Astrocyte (in vitro differentiated cells and primary cell): ENCODE measurements around the gene DDTL.
"Not testable (repeated sequence)": the region's sequence is repeated elsewhere in the genome, so short reads cannot be mapped to it uniquely, and the experiment has no call there.

ENCODE experiments used
- EZH2 ChIP-seq: IDR thresholded peaks from 2 replicates; pipeline ENCODE4 v1.6.1; 2012; ENCODE audit warnings: mild to moderate bottlenecking, low read length, inconsistent platforms; ENCODE audit not compliant: insufficient read depth
- TF ChIP-seq, protein P1 (sequence below): IDR thresholded peaks from 2 replicates; pipeline ENCODE4 v1.5.1; 2011; ENCODE audit warnings: low read depth, mild to moderate bottlenecking, inconsistent platforms, low read length, moderate library complexity; ENCODE audit not compliant: insufficient read depth

DNA sequence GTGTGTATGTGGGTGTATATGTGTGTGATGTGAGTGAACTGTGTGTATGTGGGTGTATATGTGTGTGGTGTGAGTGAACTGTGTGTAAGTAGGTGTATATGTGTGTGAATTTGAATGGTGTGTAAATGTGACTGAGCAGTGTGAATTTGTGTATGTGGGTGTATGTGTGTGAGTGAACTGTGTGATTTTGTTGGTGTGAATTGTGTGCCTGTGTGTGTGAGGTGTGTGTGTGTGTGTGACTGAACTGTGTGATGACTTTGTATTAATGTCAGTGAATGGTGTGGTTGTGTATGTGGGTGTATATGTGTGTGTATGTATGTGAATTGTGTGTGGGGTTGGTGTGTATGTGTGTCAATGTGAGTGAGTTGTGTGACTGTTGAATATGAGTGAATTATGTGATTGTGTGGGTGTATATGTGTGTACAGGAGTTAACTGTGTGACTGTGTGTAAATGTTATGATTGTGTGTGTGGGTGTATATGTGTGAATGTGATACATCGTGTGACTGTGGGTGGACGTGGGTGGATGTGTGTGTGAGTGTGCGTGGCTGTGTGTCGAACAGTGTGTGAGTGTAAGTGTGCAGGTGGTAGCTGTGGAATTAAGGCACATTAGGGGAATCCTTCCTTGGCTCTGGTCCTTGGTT lies 20.0 kb downstream of the DDTL start:
- TF ChIP-seq, protein P1, sequence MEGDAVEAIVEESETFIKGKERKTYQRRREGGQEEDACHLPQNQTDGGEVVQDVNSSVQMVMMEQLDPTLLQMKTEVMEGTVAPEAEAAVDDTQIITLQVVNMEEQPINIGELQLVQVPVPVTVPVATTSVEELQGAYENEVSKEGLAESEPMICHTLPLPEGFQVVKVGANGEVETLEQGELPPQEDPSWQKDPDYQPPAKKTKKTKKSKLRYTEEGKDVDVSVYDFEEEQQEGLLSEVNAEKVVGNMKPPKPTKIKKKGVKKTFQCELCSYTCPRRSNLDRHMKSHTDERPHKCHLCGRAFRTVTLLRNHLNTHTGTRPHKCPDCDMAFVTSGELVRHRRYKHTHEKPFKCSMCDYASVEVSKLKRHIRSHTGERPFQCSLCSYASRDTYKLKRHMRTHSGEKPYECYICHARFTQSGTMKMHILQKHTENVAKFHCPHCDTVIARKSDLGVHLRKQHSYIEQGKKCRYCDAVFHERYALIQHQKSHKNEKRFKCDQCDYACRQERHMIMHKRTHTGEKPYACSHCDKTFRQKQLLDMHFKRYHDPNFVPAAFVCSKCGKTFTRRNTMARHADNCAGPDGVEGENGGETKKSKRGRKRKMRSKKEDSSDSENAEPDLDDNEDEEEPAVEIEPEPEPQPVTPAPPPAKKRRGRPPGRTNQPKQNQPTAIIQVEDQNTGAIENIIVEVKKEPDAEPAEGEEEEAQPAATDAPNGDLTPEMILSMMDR = not testable (repeated sequence)
- TF ChIP-seq EZH2 = not testable (repeated sequence)
